ENCODE data around the gene NOL4L. TPM values are rescaled to one million over a fixed set of nuclear protein-coding genes. Genes with fewer than 3 reads are reported as not detected.

The NOL4L gene
- total RNA-seq, 1 experiment from 2014 or later = 1.4 TPM

DNA sequence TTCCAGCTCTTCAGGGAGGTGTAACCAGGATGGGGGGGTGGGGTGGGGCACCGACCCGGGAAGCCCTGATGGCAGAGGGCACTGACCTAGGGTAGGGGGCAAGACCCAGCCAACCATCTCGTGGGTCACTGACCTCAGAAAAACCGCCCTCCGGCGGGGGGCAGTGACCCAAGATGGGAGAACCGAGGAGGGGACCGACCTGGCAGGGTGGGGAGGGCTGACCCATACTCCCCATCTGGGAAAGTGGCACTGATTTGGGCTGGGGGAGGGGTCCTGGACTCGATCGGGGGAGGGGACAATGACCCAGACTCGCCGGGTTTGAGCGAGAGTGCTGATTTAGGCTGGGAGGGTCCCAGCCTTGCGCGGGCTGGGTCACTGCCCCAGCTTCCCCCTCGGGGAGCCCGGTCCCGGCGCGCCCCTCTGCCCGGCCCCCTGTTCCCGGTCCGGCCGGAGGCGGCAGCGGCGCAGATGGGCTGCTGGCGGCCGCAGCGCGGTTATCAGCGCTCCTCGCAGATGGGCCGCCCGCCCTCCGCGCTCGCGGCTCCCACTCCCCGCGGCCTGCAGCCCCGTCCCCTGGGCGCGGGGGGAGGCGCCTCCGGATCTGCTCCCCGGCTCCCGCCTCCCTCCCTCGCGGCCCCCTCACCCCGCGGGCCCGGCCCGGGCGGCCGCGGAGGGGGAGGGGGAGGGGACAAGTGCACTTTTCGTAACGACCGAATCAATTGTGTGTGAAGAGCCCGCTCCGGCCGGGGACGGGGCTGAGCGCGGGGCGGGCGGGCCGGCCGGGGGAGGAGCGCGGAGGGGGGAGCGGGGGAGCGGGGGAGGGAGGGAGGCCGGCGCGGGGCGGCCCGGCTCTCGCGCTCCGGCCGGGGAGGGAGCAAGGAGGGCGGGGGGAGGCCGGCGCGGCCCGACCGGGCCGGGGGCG lies 2.2 kb downstream of the NOL4L start:
- POLR2A ChIA-PET (ENCODE audit: low non-redundant PET) = no interaction called here
- intact Hi-C loops (cut with micrococcal nuclease; ENCODE audit: unreplicated experiment) = no loop called here
- Histone ChIP-seq H3K36me3 (ENCODE audit: insufficient read depth, low read length, poor library complexity, severe bottlenecking) (no peaks in the 10 kb centered on the region), H3K27me3 (replicated peaks; ENCODE audit: insufficient read depth, low read depth, low read length, poor library complexity) (peaks cover 33% of the 10 kb centered on the region), H3K27ac (ENCODE audit: low read depth, low read length, poor library complexity, severe bottlenecking) (no peak overlapping the region), H3K4me3 (ENCODE audit: low read depth, low read length, poor library complexity, severe bottlenecking) (peak overlapping the region; percentile 38), H3K9me3 (ENCODE audit: low read depth, low read length, poor library complexity, severe bottlenecking) (no peaks in the 10 kb centered on the region), H3K4me1 (ENCODE audit: insufficient read depth, low read length, poor library complexity, severe bottlenecking) (no peaks in the 10 kb centered on the region)
- TF ChIP-seq, protein P1, sequence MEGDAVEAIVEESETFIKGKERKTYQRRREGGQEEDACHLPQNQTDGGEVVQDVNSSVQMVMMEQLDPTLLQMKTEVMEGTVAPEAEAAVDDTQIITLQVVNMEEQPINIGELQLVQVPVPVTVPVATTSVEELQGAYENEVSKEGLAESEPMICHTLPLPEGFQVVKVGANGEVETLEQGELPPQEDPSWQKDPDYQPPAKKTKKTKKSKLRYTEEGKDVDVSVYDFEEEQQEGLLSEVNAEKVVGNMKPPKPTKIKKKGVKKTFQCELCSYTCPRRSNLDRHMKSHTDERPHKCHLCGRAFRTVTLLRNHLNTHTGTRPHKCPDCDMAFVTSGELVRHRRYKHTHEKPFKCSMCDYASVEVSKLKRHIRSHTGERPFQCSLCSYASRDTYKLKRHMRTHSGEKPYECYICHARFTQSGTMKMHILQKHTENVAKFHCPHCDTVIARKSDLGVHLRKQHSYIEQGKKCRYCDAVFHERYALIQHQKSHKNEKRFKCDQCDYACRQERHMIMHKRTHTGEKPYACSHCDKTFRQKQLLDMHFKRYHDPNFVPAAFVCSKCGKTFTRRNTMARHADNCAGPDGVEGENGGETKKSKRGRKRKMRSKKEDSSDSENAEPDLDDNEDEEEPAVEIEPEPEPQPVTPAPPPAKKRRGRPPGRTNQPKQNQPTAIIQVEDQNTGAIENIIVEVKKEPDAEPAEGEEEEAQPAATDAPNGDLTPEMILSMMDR (conservative IDR thresholded peaks at IDR 0.05; ENCODE audit: low read depth, low read length) = no peak
- TF ChIP-seq EZH2 (IDR thresholded peaks at IDR 0.05; ENCODE audit: borderline replicate concordance, low read depth, low read length, poor library complexity, severe bottlenecking) = no peak
- BruUV-seq (replicated peaks) = no TSS peak
- DNase-seq (ENCODE audit: low spot score) = no peak
- CTCF ChIA-PET = no interaction called here

DNA sequence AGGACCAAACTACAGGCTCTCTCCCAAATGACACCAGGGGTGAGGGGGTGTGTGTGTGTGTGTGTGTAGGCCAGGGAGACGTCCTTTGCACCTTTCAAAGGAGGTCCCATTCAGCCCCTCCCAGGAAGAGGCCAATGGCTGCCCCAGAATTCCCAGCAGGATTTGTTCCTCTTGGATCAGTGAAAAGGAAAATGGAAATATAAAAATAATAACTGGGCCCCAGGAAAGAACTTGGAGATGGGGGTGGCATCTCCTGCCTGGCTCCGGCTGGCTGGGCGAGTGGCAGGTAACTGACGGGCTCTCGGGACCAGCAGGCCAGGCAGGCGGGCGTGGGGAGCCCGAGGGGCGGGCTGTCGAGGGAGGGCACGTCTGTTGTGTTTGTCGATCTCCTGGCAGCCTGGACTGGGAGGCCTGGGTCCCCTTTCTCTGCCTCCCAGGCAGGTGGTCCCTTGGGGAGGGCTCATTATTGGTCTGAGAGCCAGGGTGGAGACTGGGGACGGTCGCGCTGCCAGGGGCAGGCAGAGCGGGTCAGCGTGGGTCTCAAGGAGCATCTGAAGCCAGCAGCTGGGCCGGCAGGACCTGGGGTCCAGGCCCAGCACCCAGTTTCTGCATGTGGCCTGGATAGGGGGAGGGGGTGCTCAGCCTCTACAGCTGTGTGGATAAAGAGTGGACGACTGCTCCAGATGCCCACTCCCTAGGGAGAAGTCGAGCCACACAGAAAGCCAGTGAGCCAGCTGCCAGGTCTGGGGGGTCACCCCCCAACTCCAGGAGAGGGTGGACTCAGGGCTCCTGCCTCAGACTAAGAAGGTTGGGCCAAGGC lies 3.1 kb downstream of the NOL4L start:
- DNase-seq (ENCODE audit: low spot score) = no peak
- Histone ChIP-seq H3K36me3 (ENCODE audit: insufficient read depth, low read length, poor library complexity, severe bottlenecking) (no peaks in the 10 kb centered on the region), H3K4me3 (ENCODE audit: low read depth, low read length, poor library complexity, severe bottlenecking) (no peak overlapping the region), H3K4me1 (ENCODE audit: insufficient read depth, low read length, poor library complexity, severe bottlenecking) (no peaks in the 10 kb centered on the region), H3K9me3 (ENCODE audit: low read depth, low read length, poor library complexity, severe bottlenecking) (no peaks in the 10 kb centered on the region), H3K27ac (ENCODE audit: low read depth, low read length, poor library complexity, severe bottlenecking) (no peak overlapping the region), H3K27me3 (replicated peaks; ENCODE audit: insufficient read depth, low read depth, low read length, poor library complexity) (peaks cover 24% of the 10 kb centered on the region)
- ChIA-PET POLR2A (ENCODE audit: low non-redundant PET) (no interaction called here), CTCF (no interaction called here)
- intact Hi-C loops (cut with micrococcal nuclease; ENCODE audit: unreplicated experiment) = no loop called here
- no peak for TF ChIP-seq EZH2 (IDR thresholded peaks at IDR 0.05; ENCODE audit: borderline replicate concordance, low read depth, low read length, poor library complexity, severe bottlenecking)
- TF ChIP-seq, protein P1 (conservative IDR thresholded peaks at IDR 0.05; ENCODE audit: low read depth, low read length) = no peak
- BruUV-seq (replicated peaks) = no TSS peak

DNA sequence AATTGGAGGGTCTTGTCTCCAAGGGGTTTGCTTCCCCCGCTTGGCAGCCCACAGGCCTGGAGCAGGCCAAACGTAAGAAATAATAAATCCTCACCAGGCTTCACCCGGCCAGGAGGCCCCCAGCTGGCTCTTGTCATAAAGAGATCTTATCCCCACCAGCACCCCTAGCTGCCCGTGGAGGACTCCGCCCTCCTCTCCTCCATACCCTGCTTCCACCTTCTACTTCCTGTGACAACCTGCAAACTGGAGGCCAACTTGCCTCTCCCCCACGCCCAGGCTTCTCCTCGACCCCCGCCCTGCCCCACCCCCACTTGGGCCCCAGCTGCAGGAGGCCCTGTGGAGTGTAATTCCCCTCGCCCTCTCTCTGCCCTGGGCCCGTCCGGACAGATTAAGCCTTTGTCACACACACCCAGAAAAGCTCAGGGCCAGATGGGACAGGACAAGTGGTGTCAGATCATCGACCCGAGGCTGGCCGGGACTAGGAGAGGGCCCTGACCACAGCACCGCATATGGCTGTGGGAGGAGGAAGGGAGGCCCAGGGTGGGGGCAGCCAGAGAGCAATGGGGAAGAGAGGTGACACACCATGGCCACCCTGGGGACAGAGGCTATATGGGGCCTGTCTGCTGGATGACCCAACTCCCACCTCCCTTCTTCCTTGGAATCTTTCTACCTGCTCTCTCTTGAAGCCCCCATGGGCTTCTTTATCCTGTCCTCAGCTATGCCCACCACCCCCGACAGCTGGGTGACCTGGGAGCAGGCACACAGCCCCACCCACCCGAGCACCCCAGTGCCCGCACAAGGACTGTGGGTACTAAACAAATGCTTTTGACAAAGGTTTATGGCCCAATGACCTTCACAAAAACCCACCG lies 3.9 kb downstream of the NOL4L start:
- intact Hi-C loops (cut with micrococcal nuclease; ENCODE audit: unreplicated experiment) = no loop called here
- Histone ChIP-seq H3K4me3 (ENCODE audit: low read depth, low read length, poor library complexity, severe bottlenecking) (no peak overlapping the region), H3K27me3 (replicated peaks; ENCODE audit: insufficient read depth, low read depth, low read length, poor library complexity) (peaks cover 16% of the 10 kb centered on the region), H3K36me3 (ENCODE audit: insufficient read depth, low read length, poor library complexity, severe bottlenecking) (no peaks in the 10 kb centered on the region), H3K27ac (ENCODE audit: low read depth, low read length, poor library complexity, severe bottlenecking) (no peak overlapping the region), H3K9me3 (ENCODE audit: low read depth, low read length, poor library complexity, severe bottlenecking) (no peaks in the 10 kb centered on the region), H3K4me1 (ENCODE audit: insufficient read depth, low read length, poor library complexity, severe bottlenecking) (no peaks in the 10 kb centered on the region)
- TF ChIP-seq, protein P1 (conservative IDR thresholded peaks at IDR 0.05; ENCODE audit: low read depth, low read length) = no peak
- TF ChIP-seq EZH2 (IDR thresholded peaks at IDR 0.05; ENCODE audit: borderline replicate concordance, low read depth, low read length, poor library complexity, severe bottlenecking) = no peak
- CTCF ChIA-PET = no interaction called here
- POLR2A ChIA-PET (ENCODE audit: low non-redundant PET) = no interaction called here
- no TSS peak for BruUV-seq (replicated peaks)
- DNase-seq (ENCODE audit: low spot score) = no peak

All from A673 (cell line).